ENCODE measurements around the gene MARCHF9.

DNA sequence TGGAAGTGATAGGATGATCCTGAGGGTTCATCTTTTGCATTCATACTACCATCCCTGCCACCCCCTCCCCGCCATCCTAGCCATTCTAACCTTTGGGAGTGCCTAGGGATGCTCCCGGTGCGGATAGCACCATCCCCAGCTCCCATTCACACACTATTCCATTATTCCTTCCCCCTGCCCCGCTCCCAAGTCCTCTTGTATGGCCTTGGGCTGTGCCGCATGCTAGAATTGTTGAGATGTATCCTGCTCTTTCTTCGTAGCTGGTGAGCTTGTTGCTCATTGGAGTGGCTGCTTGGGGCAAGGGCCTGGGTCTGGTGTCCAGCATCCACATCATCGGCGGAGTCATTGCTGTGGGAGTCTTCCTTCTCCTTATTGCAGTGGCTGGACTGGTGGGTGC lies 9.4 kb upstream of the MARCHF9 start:
- TF ChIP-seq POLR2A (IDR thresholded peaks at IDR 0.05) (no peak), POLR2AphosphoS5 (IDR thresholded peaks at IDR 0.05) (no peak)
- TF ChIP-seq, protein P1, sequence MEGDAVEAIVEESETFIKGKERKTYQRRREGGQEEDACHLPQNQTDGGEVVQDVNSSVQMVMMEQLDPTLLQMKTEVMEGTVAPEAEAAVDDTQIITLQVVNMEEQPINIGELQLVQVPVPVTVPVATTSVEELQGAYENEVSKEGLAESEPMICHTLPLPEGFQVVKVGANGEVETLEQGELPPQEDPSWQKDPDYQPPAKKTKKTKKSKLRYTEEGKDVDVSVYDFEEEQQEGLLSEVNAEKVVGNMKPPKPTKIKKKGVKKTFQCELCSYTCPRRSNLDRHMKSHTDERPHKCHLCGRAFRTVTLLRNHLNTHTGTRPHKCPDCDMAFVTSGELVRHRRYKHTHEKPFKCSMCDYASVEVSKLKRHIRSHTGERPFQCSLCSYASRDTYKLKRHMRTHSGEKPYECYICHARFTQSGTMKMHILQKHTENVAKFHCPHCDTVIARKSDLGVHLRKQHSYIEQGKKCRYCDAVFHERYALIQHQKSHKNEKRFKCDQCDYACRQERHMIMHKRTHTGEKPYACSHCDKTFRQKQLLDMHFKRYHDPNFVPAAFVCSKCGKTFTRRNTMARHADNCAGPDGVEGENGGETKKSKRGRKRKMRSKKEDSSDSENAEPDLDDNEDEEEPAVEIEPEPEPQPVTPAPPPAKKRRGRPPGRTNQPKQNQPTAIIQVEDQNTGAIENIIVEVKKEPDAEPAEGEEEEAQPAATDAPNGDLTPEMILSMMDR (IDR thresholded peaks at IDR 0.05): no peak
